Measurements from ENCODE around the gene GLA. TPM values are rescaled to one million over a fixed set of nuclear protein-coding genes. Genes with fewer than 3 reads are reported as not detected.

The GLA gene
- total and polyA plus RNA-seq, 2 of the 13 experiments (the other 11 are each of a cell fraction or from before 2014, with no cell fraction given), result 31.4 to 59.3 TPM

GRCh38 chrX:101347859-101348451 is 59.8 kb downstream of the GLA start (continued):
- no peak for TF ChIP-seq KIAA2018 (CRISPR knock-in tag; IDR thresholded peaks at IDR 0.05; ENCODE audit: borderline replicate concordance)
- no peak for TF ChIP-seq HNF1A (IDR thresholded peaks at IDR 0.05; ENCODE audit: low read depth)
- no peak for TF ChIP-seq HNF1A (CRISPR knock-in tag; IDR thresholded peaks at IDR 0.05; ENCODE audit: borderline replicate concordance)
- TF ChIP-seq TBX2 (CRISPR knock-in tag; IDR thresholded peaks at IDR 0.05; ENCODE audit: borderline replicate concordance), result no peak
- TF ChIP-seq ZNF143 (CRISPR knock-in tag; IDR thresholded peaks at IDR 0.05), result no peak
- peak; percentile 54 for TF ChIP-seq HNF4A (CRISPR knock-in tag; IDR thresholded peaks at IDR 0.05)
- TF ChIP-seq CBX2 (IDR thresholded peaks at IDR 0.05; ENCODE audit: low read depth, low read length), result no peak
- TF ChIP-seq CBX2 (CRISPR knock-in tag; IDR thresholded peaks at IDR 0.05; ENCODE audit: low read depth), result no peak
- TF ChIP-seq CEBPB (IDR thresholded peaks at IDR 0.05; ENCODE audit: borderline replicate concordance, low read depth, low read length), result peak; percentile 73
- TF ChIP-seq ZNF292 (CRISPR knock-in tag; IDR thresholded peaks at IDR 0.05; ENCODE audit: borderline replicate concordance, low read depth), result no peak
- peak; percentile 60 for TF ChIP-seq CEBPG (CRISPR knock-in tag; IDR thresholded peaks at IDR 0.05)
- peak; percentile 48; the same call in 1 of the 2 replicates for TF ChIP-seq HNF4G (IDR thresholded peaks at IDR 0.05; ENCODE audit: borderline replicate concordance, low read depth, low read length)
- TF ChIP-seq HNF4G (CRISPR knock-in tag; IDR thresholded peaks at IDR 0.05; ENCODE audit: borderline replicate concordance, low read depth), result no peak
- TF ChIP-seq ZC3H4 (CRISPR knock-in tag; IDR thresholded peaks at IDR 0.05; ENCODE audit: borderline replicate concordance), result no peak
- no peak for TF ChIP-seq CBFB (CRISPR knock-in tag; IDR thresholded peaks at IDR 0.05)
- no peak for TF ChIP-seq PHF5A (CRISPR knock-in tag; IDR thresholded peaks at IDR 0.05; ENCODE audit: low read depth, unreplicated experiment)
- TF ChIP-seq MLLT10 (CRISPR knock-in tag; IDR thresholded peaks at IDR 0.05), result no peak
- 0 out of 2 replicates have a peak, but pooled peaks have one; percentile 5 for TF ChIP-seq ZNF414 (CRISPR knock-in tag; IDR thresholded peaks at IDR 0.05)

All from HepG2 (cell line).